Airway epithelial cell (primary cell): ENCODE data around the gene KRTAP6-1. TPM values are rescaled to one million over a fixed set of nuclear protein-coding genes. Genes with fewer than 3 reads are reported as not detected.

ENCODE experiments used
- total RNA-seq: library from RNA; depleted of rRNA; stranded (reverse); fragments of >200 nt; gene quantifications from 2 replicates; pipeline ENCODE4 v1.2.3, GENCODE V29; 2015

Gene KRTAP6-1, protein sequence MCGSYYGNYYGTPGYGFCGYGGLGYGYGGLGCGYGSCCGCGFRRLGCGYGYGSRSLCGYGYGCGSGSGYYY
- not detected in 2 replicates for total RNA-seq

DNA sequence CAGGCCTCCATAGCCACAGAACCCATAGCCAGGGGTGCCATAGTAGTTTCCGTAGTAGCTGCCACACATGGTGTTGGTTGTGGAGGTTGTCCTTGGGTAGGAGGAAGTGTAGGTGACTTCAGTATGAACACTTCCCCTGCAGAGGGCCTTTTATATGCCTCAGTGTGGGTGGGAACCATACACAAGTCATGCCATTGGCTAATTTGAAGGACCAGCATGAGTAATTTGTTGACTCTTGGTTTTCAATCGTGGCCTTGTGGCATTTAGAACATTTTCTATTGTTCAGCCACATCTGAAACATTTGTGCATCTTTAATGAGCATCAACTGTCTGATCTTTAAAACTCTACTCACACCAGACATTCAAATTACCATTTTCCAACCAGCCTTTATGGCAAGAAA is at the start of gene KRTAP6-1:
TSS of gene KRTAP6-1 (minus strand) at position 95 of the 400 bp plus-strand sequence. CDS start at position 69, 26 bp downstream.

DNA sequence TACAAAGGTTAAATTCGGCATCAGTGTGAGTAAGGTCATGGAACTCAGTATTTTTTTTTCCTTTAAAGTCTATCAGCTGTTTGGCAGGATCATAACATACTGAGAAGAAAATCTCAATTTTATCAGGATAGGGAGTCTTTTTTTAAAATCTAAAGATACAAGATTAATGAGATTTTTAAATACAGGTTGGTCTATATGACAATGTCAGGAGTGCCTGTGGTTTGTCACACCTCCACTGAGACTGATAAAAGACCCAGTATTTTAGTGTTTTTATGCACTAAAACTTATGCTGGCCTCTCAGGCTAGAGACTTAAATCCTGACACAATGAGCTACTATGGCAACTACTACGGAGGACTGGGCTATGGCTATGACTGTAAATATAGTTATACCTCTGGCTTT is 28.8 kb upstream of the KRTAP6-1 start, which contains the start of gene KRTAP20-3:
TSS of gene KRTAP20-3 (plus strand) at position 301 of the 400 bp plus-strand sequence.

DNA sequence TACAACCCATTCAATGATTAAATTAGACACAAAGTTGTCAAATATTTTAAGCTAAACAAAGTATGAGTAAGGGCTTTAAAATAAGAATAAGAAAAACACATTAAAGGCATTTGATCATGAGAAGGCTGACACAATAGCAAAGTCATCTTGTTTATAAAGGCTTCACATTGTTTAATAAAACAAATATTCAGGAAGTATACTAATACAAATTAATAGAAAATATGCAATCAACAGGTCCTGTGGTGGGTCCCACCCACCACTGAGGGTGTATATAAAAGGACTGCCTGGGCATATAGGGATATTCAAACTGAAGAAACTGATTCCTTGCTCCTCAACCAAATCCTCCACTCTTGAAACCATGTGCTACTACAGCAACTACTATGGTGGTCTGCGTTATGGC is 21.2 kb upstream of the KRTAP6-1 start, which contains the start of gene KRTAP20-2:
TSS of gene KRTAP20-2 (plus strand) at position 301 of the 400 bp plus-strand sequence. CDS start at position 359, 58 bp downstream.

DNA sequence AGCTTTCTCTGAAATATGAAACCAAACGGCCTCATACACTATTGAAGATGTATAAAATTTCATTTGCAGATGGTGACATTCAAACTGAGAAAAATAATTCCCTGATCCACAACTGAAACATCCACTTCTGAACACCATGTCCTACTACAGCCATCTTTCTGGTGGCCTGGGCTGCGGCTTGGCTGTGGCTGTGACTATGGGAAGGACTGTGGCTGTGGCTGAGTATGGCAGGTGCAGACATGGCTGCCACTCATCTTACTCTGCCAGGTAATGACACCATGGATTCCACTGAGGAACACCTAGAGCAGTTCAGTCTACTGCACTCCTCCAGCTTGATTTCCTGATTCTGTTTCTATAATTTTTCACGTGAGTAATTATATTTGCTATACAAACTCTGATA is 6.8 kb upstream of the KRTAP6-1 start, which contains the start of gene KRTAP20-4:
TSS of gene KRTAP20-4 (plus strand) at position 106 of the 400 bp plus-strand sequence.

DNA sequence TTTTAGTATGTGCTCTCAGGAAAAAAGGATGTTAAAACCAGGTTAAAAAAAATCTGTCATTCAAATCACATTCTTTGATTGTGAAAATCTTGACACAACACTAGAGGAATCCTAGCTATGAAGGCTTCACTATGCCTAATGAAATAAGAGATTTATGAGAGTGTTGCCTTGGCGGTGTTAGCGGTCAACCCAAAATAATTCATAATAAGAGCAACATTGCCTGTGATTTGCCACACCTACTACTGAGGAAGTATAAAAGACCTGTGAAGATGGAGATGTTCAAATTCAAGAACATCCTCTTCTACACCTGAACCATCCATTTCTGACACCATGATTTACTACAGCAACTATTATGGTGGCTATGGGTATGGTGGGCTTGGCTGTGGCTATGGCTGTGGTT is 2.4 kb upstream of the KRTAP6-1 start, which contains the start of gene KRTAP20-1:
TSS of gene KRTAP20-1 (plus strand) at position 301 of the 400 bp plus-strand sequence. CDS start at position 331, 30 bp downstream.

DNA sequence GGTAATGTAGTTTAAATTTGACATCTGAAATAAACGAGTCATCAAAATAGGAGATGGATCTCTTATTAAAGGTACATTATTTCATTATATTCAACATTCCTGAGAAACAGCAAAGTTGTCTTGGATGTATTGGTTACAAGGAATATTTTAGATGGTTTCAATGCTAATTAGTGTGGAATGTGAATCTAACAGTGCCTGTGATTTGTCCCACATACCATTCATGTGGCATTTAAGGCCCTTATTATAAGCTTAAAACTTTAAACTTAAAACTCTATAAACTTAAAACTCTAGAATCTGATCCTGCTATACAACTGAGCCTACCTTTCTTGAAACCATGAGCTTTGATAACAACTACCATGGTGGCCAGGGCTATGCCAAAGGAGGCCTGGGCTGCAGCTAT is 12.9 kb downstream of the KRTAP6-1 start, which contains the start of gene KRTAP22-1:
TSS of gene KRTAP22-1 (plus strand) at position 301 of the 400 bp plus-strand sequence.

DNA sequence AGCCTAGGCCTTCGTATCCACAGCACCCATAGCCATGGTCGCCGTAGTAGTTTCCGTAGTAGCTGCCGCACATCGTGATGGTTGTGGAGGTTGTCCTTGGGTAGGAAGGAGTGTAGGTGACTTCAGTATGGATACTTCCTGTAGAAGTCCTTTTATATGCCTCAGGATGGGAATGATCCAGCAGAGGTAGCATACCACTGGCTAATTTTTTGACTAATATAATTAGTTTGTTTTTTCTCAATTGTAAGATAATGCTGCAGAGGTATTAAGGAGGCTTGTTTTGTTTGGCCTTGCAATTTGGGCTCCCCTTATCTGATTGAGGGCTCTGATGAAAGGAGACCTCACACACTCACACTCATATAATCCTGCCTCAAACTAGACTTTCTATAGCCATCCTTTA is 14.9 kb downstream of the KRTAP6-1 start, which contains the start of gene KRTAP6-2:
TSS of gene KRTAP6-2 (minus strand) at position 101 of the 400 bp plus-strand sequence. CDS start at position 73, 28 bp downstream.

DNA sequence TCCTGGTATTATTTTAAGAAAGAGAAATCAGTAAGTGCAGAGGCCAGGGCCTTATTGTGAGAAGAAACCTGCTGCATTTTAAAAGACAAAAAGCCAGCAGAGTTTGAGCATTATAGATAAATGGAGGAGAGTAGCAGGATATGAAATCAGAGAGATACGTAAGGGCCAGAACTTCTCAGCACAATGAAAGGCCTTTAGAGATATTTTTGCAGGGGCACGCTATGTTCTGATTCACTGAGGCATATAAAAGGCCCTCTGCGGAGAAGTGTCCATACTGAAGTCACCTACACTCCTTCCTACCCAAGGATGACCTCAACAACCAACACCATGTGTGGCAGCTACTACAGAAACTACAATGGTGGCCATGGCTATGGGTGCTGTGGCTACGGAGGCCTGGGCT is 21.6 kb downstream of the KRTAP6-1 start, which contains the start of gene KRTAP6-3:
TSS of gene KRTAP6-3 (plus strand) at position 301 of the 400 bp plus-strand sequence. CDS start at position 307, 6 bp downstream.

DNA sequence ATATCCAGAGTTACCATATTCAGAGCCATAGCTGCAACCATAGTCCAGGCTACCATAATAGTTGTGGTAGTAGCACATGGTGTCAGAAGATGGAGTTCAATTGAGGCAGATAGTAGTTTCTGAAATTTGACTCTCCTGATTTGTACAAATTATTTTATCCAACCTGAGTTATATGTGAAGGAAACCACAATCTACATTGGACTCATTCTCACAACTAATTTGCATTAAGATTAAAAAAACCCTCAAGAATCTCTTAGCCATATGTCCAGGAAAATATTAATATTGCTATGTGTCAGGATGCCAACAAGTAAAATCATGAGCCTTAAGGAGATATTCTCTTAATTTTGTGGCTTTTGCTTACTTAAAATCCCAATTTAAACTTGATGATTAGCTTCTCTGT is 23.4 kb downstream of the KRTAP6-1 start, which contains the start of gene KRTAP22-2:
TSS of gene KRTAP22-2 (minus strand) at position 101 of the 400 bp plus-strand sequence.

Other genes starting within 250 kb of the KRTAP6-1 start
- gene KRTAP13-2, start 241.7 kb downstream of the KRTAP6-1 start, total RNA-seq, result not detected in 2 replicates
- not detected in 2 replicates for gene KRTAP13-1, start 217.9 kb downstream of the KRTAP6-1 start, total RNA-seq
- not detected in 2 replicates for gene KRTAP13-3, start 188.0 kb downstream of the KRTAP6-1 start, total RNA-seq
- gene KRTAP13-4, start 183.7 kb downstream of the KRTAP6-1 start, total RNA-seq, result not detected in 2 replicates
- gene KRTAP15-1, start 173.7 kb downstream of the KRTAP6-1 start, total RNA-seq, result not detected in 2 replicates
- not detected in 2 replicates for gene KRTAP19-1, start 133.6 kb downstream of the KRTAP6-1 start, total RNA-seq
- not detected in 2 replicates for gene KRTAP19-2, start 126.5 kb downstream of the KRTAP6-1 start, total RNA-seq
- gene KRTAP19-3, start 121.9 kb downstream of the KRTAP6-1 start, total RNA-seq, result not detected in 2 replicates
- not detected in 2 replicates for gene KRTAP19-4, start 116.8 kb downstream of the KRTAP6-1 start, total RNA-seq
- not detected in 2 replicates for gene KRTAP19-5, start 111.8 kb downstream of the KRTAP6-1 start, total RNA-seq
- not detected in 2 replicates for gene KRTAP19-6, start 72.1 kb downstream of the KRTAP6-1 start, total RNA-seq
- gene KRTAP19-7, start 52.6 kb downstream of the KRTAP6-1 start, total RNA-seq, result not detected in 2 replicates
- gene KRTAP22-2, start 23.5 kb downstream of the KRTAP6-1 start, total RNA-seq, result not detected in 2 replicates
- not detected in 2 replicates for gene KRTAP6-3, start 21.5 kb downstream of the KRTAP6-1 start, total RNA-seq
- not detected in 2 replicates for gene KRTAP6-2, start 15.0 kb downstream of the KRTAP6-1 start, total RNA-seq
- not detected in 2 replicates for gene KRTAP22-1, start 12.8 kb downstream of the KRTAP6-1 start, total RNA-seq
- gene KRTAP20-1, start 2.5 kb upstream of the KRTAP6-1 start, total RNA-seq, result not detected in 2 replicates
- not detected in 2 replicates for gene KRTAP20-4, start 6.7 kb upstream of the KRTAP6-1 start, total RNA-seq
- not detected in 2 replicates for gene KRTAP20-2, start 21.3 kb upstream of the KRTAP6-1 start, total RNA-seq
- not detected in 2 replicates for gene KRTAP20-3, start 28.9 kb upstream of the KRTAP6-1 start, total RNA-seq
- gene KRTAP21-3, start 104.8 kb upstream of the KRTAP6-1 start, total RNA-seq, result not detected in 2 replicates
- gene KRTAP21-2, start 133.3 kb upstream of the KRTAP6-1 start, total RNA-seq, result not detected in 2 replicates
- gene KRTAP21-1, start 141.5 kb upstream of the KRTAP6-1 start, total RNA-seq, result not detected in 2 replicates
- gene KRTAP8-1, start 199.3 kb upstream of the KRTAP6-1 start, total RNA-seq, result not detected in 2 replicates
- not detected in 2 replicates for gene KRTAP7-1, start 215.8 kb upstream of the KRTAP6-1 start, total RNA-seq